ENCODE results near the gene PIEZO2.

DNA sequence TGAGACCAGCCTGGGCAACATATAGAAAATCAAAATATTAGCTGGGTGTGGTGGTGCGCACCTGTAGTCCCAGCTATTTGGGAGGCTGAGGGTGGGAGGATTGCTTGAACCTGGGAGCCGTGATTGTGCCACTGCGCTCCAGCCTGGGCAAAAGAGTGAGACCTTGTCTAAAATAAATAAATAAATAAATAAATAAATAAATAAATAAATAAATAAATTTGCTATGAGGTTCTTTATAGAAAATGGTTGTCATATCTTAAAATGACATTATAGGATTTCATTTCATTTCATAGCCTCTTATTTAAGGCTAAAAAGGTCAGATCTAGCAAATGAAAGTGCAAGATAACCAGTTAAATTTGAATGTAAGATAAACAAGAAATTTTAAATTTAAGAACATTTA lies 430.6 kb downstream of the PIEZO2 start:
- TF ChIP-seq, protein P1, sequence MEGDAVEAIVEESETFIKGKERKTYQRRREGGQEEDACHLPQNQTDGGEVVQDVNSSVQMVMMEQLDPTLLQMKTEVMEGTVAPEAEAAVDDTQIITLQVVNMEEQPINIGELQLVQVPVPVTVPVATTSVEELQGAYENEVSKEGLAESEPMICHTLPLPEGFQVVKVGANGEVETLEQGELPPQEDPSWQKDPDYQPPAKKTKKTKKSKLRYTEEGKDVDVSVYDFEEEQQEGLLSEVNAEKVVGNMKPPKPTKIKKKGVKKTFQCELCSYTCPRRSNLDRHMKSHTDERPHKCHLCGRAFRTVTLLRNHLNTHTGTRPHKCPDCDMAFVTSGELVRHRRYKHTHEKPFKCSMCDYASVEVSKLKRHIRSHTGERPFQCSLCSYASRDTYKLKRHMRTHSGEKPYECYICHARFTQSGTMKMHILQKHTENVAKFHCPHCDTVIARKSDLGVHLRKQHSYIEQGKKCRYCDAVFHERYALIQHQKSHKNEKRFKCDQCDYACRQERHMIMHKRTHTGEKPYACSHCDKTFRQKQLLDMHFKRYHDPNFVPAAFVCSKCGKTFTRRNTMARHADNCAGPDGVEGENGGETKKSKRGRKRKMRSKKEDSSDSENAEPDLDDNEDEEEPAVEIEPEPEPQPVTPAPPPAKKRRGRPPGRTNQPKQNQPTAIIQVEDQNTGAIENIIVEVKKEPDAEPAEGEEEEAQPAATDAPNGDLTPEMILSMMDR (IDR thresholded peaks at IDR 0.05; ENCODE audit: poor library complexity, severe bottlenecking): no peak
- TF ChIP-seq RAD21 (conservative IDR thresholded peaks at IDR 0.05): no peak
- no peak for TF ChIP-seq POLR2AphosphoS5 (IDR thresholded peaks at IDR 0.05)
- no peak for TF ChIP-seq EZH2 (IDR thresholded peaks at IDR 0.05; ENCODE audit: borderline replicate concordance, insufficient read depth, low read length, poor library complexity, severe bottlenecking)
- no peak for TF ChIP-seq EP300 (conservative IDR thresholded peaks at IDR 0.05; ENCODE audit: poor library complexity, severe bottlenecking)
- no peak for TF ChIP-seq MXI1 (conservative IDR thresholded peaks at IDR 0.05; ENCODE audit: poor library complexity, severe bottlenecking)
